Stimulated activated CD4-positive, alpha-beta T cell treated with anti-CD3 and anti-CD28 coated beads, Interleukin-4, amount 100 ng/mL, for 48 hours (primary cell): ENCODE data around the gene FAM78B.

ENCODE experiments used
- DNase-seq, 2 donors: peaks; one replicate each; pipeline ENCODE4 v3.0.0-alpha.2; 2020; ENCODE audit warnings: low read depth in 2 of 2

FAM78B gene

DNA sequence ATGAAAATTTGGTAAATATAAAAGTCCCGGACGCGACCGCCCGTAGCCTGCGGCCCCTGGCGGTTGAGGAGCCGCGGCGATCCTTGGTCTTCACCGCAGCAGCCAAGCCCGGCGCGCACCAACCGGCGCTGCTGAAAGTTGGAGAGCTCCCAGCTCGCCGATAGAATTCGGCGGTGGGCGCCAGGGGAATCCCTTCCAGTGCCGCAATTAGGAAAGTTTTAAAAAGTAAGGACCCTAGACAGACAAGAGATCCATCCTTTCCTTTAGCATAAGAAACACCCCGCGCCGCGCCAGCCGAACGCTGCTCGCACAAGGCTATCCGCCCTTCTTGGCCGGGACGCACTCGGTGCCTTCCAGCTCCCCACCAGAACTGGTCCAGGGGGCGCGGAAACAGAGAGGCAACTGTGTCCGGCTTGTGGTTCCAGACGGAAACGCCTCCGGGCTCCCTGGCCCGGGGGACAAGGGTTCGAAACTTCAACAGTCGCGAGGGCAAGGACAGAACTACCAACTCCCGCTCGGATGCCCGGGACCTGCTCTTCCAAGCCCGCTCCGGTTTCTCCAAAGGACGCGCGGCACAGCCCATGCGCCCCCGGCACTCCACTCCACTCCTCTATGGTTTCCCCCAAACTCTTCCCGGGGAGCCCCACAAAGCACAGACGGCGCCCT lies 1.7 kb downstream of the FAM78B start:
- no peak for DNase-seq

DNA sequence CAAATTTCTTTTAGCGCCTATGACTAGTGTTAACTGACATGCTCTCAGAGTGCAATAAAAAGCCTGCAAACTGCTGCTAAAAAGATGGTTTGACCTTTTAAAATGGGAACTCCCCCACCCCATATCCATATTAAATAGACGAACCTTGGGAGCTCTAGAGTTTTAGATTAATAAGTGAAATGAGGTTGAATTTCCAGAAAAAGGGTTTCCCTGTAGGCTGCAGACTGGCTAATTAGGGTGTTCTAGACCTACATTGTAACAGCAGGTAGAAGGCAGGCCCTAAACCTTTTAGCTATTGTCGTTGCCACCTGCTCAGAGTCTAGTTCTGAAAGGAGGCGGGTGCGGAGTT lies 2.2 kb downstream of the FAM78B start:
- DNase-seq = no peak

DNA sequence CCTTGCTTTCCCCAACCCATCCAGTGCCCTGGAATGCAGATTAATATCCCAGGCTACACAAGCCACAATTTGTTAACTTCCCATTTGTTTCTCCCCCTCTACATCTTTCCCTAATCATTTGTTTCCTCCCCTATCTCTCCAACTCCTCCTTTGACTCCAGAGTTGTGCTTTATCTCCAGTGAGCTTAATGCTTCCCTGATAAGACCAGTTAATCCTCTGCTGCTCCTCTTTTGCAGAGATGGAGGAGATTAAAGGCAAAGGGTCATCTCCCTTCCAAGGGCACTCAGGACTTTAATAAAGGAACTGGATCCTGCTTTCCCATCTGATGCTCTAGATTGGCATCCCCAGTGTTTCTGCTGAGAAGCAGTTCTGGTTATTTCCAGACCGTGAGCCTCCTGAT lies 7.1 kb downstream of the FAM78B start:
- DNase-seq = no peak

DNA sequence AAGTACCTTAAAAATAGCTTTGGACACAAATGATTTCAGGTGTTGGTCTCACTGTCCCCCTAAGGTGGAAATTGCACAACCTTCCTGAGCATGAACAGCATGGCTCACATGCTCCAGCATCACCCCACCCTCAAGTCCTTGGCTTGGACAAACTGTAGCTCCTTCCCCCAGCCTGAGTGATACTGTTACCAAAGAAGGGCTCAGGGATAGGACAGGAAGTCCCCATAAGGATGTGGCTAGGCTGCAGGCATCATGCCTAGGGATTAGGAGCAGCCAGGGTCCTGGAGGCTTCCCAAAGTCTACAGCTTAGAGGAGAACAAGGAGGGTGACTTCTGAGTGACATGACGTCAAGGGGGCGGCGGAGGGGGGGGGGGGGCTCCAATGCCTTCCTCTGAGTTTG lies 10.1 kb downstream of the FAM78B start:
- DNase-seq = no peak

DNA sequence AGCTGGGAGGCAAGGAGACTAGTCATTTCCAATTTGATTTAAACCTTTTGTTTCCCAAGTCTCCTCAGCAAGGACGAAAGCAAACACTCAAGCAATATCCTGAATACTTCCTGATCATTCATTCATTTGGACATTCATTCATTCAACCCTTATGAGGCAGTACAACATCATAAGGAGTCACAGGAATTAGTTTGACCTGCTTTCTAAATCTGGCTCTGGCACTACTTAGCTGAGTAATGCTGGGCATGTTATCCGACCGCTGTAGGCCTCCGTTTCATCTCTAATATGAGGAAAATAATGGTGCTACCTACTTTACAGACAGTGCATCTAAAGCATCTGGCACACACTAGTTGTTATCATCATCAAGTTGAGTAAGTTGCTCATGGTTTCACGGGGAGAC lies 11.7 kb downstream of the FAM78B start:
- DNase-seq = no peak

DNA sequence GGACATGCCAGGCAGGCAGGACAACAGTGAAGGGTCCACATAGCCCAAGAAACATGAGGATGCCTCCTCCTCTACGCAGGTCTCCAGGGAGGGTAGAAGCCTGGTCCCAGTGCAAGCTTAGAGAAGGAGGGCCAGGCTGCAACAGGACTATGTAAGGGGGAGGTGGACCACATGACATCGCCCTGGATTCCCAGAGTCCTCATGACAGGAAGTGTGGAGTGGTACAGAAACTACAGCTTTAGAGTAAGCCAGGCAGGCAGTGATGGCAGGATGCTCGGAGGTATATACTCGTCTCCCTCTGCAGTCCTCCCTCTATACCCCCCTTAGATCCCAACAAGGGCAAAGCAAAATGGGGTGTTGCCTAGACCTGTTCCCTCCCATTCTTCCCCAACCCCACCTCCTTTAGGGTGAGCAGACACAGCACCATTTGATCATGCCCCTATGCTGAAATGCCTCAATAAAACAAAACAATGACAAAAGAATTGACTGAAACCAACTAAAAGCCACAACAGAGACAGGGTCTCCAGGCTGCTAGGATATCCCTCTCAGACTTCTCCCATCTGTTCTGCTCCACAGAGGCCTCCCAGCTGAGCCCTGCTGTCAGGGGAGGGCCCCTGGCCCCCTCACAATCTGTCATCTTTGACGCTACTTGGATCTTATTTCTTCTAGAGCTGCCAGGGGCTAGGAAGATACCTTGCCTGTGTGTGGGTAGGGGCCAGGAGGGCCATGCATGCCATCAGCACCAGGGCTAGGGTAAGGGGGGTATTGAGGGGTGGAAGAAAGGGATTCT lies 13.1 kb downstream of the FAM78B start:
- DNase-seq = no peak

DNA sequence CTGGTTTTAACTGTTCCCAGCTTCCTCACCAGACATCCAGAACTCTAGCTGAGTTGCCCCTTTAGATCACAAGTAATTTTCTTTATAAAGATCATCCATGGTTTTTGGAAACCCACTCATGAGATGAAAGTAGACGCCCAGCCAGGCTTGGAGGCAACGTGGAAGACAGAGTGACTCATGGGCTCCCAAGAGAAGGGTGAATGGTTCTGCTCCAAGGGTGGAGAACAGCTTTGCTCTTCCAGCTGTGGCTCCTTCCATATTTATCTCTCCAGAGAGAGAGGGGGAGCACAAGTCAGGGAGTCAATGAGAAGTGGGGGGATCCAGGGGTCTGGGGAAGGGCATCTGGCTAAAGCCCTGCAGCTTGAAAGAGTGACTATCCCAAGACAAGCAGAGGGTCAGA lies 13.8 kb downstream of the FAM78B start:
- no peak for DNase-seq

DNA sequence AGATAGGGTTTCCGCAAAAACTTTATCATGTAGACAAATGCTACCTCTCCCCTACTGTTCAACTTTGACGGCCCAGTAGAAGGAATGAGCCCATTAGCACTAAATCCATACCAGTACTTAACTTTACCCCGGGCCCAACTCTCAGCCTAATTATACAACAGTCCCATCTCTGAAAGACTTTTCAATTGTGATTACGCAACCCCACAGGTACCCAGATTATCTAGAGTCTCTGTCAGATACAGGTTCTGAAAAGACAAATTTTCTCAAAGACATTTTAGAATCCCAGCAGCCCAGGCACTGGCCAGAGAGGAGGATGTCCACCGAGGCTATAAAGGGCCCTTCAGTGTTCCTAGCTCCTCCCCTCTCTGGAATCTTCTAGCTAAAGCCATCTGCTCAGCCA lies 15.0 kb downstream of the FAM78B start:
- DNase-seq = no peak

DNA sequence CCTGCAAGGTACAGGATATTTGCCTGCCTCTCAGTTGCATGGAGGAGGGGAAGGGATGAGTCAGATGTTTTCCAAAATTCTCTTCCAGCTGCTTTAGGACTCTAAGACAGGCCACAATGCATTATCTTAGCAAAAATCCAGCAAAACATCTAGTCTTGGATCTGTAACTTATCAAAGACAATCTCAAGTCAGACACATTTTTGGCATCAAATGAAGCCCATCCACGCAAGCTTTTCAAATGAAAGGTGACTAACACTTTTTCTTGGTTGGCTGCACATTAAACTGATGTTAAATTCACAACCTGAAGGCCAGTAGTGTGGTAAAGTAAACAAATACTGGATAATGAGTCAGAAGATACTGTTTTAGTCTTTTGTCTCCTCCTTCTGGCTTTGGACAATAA lies 21.3 kb downstream of the FAM78B start:
- DNase-seq = no peak

DNA sequence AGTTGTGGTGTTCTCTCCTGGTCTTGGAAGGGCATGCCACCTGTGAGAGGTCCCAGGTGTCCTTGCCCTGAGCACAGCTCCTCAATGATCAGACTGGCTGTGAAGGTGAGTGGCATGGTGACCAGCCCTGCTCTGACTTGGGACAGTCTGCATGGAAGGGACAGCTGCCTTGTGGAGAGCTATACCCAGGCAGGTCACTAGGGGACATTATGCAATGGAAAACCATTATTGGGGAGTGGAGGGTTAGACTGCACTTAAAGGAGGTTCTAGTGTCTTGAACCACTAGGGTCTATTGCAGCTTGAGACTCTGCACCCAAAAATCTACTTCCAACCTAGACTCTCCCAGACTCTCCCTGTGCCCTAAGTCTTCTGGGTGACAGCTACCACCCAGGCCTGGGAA lies 24.8 kb downstream of the FAM78B start:
- no peak for DNase-seq

DNA sequence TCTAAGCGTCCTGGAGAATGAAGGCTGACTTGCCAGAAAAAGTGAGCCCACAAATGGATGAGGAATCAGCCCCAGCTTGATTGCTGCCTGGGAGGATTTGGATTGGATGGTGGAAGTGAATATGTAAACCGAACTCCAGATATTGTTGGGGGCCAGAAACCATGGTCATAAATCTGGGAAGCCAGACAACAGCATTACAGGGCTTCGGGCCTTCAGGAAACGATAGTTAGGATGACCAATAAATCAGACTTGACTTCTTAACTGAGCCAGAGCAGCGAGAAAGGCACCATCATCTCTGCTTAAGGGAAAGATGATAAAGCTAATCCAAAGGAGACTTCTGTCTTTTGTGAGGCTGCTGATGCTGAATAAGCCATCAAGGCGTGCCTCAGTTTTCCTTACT lies 26.6 kb downstream of the FAM78B start:
- DNase-seq = no peak

DNA sequence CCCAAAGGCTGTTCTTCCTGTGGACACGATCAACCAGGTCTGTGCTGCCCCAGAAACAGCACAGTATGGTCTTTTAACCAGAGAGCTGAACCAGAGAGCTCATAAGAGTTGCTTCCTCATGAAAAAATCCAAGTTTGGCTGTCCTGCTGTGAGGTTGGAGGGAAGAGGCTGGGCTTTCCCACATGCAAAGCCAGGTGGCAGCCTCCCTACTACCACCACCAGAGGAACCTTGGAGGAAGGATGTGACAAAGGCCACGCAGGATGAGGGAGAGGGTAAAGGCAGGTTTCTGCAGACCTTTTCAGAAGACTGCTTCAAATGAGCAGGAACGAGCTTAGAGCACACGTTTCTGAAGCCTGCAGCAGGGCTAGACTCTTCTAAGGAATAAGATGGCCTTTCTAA lies 27.1 kb downstream of the FAM78B start:
- DNase-seq = no peak

DNA sequence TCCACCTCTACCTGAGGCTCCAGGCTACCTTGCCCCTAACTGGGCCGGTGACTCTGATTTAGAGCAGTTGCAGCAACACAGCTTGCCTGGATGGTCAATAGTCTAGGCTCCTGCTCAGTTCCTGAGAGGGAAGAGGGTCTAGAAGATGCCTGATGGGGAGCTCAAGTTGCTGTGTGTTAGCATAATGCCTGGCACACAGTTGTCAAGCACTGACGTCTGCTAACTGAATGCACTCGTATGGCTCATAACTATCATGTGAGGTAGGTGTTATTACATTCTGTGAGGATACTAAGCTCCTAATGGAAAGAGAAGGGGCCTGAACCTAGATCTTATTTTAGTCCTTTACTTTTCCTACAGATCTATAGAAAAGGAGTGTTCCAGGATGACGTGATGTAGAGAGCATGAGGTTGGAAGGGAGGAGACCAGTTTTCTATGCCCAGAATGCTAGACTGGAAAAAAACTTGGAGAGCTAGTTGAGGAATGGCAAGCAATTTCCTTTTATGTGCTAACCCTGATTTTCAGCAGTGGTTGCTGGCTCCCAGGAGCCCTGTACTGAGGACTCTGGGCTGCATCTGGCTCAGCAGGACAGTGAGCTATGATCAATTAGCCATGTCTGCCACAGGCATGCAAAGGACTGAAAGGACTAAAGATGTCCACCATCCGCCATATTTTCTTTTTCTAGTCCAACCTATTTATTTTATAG lies 30.0 kb downstream of the FAM78B start:
- DNase-seq = no peak

DNA sequence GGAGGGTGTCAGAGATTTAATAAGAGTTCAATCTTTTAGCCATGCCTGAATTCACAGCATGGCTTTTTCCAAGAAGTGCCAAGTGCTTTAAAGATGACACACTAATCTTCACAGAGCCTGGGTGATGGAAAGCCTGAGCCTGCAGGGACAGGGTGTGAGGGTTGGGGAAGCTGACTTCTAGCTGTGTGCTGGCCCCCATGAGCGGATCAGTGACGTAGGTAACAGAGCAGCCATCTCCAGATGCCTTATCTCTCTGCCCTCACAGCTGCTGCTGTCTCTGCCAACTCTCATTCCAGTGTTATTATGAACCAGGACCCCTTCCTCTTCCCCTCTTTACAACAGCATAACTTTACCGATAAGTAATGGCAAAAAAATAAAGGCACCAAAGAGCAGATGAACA lies 30.6 kb downstream of the FAM78B start:
- DNase-seq = no peak

DNA sequence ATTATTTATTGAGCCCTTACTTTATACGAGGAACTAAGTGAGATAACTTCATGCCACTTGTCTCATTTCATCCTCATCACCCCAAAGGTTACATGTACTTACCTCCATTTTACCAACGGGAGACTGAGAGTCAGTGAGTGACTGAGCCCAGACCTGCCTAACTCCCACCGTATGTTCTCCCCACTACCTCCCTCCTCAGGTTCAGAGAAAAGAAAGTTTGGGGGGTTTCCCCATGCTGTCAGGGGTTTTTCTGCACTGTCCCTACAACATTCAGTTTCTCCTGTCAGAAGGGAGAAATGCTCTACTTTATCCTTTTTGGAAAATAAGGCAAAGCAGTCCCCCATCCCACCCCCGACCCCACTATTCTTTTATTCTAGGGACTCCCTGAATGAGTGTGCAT lies 32.9 kb downstream of the FAM78B start:
- no peak for DNase-seq

DNA sequence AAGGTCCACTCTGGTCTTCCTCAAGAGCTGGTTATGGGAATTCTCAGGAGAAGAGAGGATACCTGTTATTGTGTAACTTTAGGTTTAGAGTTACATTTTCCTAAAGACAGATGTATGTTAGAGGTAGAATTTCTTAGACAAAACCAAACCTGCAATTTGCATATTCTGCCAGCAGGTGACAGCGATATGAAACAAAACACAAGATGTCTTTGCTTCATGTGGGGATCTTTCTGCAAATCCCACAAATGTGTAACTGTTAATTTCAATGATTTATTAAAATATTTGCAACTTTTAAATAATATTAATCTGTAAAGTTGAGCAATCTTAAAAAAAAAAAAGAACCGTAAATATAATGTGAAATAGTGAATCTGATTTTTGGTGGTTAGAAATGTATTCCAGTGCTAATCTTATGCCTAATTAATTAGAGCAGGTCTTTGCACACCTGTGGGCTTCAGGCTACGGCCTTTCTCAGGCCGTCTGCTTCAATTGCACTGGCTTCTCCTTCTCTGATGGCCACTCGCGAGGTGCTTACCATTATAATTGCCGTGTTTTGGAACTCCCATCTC lies 33.4 kb downstream of the FAM78B start:
- no peak for DNase-seq

DNA sequence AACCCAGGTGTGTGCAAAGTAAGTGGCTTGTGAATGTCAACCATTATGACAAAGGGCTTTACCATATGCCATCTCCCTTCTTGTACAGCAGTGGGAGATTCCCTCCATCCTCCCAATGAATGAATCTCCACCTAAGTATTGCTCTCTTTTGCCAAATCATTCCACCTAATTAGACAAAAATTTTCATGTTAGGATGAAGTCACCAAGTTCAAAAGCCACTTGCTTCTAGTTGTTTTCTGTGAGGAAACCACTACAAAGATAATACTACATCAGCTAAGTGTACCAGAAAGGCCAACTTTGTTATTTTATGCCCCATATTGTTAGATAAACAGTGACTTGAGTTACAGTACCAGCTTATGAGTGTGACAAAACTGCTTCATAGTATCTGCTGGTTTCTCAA lies 34.3 kb downstream of the FAM78B start:
- no peak for DNase-seq

DNA sequence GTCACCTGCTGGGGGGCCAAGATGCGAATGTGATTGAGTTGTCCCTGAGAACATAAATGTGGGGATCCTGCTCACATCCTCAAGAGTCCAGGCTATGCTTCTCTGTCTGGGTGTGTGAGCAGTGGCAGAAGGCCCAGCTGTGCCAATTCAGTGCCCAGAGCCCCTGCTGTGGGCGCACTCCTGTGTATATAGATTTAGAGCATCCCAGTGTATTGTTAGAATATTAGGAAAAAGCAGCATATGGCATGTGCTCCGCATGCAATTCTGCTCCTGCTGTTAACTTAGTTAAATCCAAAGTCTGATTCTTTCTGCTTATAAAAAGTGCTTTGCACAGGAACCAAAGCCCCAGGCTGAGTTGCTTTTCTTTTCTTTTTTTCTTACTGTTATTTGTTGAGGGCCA lies 37.8 kb downstream of the FAM78B start:
- no peak for DNase-seq

DNA sequence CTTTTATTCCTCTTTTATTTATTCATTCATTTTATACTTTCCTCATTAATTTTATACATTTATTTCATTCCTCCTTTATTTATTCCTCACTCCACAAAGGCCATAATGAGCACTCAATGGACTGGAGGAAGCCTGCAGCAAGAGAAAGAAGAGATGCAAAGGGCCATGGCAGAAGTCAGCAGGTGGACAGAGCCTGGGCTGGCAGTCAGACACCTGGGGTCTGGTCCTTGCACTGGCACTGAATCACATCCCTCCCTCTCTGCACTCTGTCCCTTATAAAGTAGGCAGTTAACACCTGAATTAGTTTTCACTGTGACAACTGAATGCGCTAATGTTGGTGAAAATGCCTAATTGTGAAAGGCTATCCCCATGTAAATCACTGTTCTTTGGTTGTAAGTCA lies 38.6 kb downstream of the FAM78B start:
- DNase-seq = no peak

DNA sequence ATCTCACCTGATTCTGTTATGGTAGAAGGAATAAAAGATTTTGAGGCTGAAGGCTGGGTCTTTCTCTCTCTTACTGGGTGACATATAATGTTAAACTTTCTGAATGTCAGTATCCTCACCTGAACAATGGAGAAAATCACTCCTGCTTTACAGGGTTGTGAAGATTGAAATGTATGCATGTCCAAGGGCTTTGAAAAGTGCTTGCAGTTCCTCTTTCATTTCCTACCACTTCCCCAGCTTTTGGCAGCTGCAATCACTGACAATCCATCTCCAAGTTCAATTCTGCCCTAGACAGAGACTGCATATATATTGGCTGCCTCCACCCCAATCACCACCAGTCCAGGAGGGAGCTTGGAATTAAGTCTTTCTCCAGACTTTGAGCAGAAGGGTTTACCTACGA lies 39.8 kb downstream of the FAM78B start:
- DNase-seq = no peak

DNA sequence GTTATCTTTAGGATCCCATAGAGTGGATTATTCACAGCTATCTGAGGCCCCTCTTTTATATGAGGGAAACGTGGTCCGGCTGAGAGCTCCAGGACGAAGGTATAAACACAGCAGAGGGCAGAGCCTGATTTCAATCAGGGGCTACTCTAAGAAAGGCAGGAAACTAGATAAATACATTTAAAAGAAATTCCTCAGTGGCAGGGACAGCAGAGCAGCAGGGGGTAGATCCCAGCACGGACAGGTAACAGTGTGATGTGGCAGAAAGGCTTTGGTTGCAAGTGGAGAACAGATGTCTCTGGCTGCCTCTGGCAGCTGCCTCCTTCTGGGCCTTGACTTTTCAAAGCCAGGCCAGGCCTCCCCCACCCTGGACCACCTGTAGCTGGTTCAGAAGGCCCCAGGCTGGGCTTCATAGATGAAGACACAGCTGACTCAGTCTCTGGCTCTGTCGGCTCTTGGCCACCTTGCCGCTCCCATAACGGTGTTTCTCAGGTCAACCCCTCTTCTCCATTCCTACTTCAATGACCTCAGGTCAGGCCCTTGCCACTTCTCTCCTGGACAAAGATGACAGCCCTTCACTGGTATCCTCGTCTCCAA lies 43.8 kb downstream of the FAM78B start:
- DNase-seq = no peak

DNA sequence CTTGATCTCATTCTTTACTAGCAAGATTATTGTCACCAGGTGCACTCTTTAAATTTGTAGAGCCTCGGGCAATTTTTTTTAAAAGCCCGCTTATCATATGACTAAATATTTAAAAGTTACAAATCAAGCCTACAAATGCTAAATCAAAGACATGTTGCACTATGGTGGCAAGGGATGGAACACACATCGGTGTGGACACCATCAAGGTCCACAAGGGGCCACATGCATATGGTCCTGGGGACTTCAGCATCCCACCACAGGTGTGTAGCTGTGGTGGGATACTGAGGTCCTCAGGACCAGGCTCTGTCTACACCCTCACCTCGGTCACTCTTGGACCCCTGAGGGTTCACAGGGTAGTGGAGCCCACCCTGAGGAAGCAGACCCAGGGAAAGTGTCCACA lies 45.8 kb downstream of the FAM78B start:
- DNase-seq = no peak

DNA sequence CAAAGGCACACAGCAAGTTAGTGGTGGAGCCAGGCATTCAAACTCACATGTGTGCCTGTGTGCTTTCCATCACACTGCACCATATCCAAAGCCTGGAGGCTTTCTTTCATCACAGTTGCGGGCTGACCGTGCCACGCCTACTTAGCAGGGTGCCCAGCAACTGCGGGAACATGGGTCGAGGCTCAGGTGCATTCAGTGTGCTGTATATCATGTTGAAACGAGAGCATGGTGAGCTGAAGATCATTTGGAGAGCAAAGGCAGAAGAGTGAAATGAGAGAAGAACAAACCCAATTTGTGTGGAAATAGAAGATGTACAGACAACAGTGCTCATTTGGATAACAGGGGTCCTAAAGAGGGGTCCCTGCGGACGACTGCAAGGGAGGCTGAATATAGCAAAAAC lies 46.5 kb downstream of the FAM78B start:
- no peak for DNase-seq
